LNCaP clone FGC (cell line): Measurements from ENCODE around the gene KLRF1.
"Not testable (repeated sequence)": the region's sequence is repeated elsewhere in the genome, so short reads cannot be mapped to it uniquely, and the experiment has no call there.

Source experiments
- DNase-seq: peaks from one replicate; pipeline ENCODE4 v3.0.0-alpha.2; 2011; ENCODE audit warnings: low read depth
- H3K4me3 ChIP-seq: 2 replicates; pipeline ENCODE4 v1.5.1; 2011; ENCODE audit warnings: mild to moderate bottlenecking, low read depth, low read length, control low read depth
- TF ChIP-seq, protein P1 (sequence below): IDR thresholded peaks from 2 replicates; pipeline ENCODE4 v1.5.1; 2012; ENCODE audit warnings: mild to moderate bottlenecking; ENCODE audit not compliant: control insufficient read depth, insufficient read depth; ENCODE audit errors: extremely low read depth

KLRF1 gene

GRCh38 chr12:9868951-9869306, 41.6 kb downstream of the KLRF1 start:
- peak overlapping the region; percentile 65 for H3K4me3 ChIP-seq
- TF ChIP-seq, protein P1, sequence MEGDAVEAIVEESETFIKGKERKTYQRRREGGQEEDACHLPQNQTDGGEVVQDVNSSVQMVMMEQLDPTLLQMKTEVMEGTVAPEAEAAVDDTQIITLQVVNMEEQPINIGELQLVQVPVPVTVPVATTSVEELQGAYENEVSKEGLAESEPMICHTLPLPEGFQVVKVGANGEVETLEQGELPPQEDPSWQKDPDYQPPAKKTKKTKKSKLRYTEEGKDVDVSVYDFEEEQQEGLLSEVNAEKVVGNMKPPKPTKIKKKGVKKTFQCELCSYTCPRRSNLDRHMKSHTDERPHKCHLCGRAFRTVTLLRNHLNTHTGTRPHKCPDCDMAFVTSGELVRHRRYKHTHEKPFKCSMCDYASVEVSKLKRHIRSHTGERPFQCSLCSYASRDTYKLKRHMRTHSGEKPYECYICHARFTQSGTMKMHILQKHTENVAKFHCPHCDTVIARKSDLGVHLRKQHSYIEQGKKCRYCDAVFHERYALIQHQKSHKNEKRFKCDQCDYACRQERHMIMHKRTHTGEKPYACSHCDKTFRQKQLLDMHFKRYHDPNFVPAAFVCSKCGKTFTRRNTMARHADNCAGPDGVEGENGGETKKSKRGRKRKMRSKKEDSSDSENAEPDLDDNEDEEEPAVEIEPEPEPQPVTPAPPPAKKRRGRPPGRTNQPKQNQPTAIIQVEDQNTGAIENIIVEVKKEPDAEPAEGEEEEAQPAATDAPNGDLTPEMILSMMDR = no peak
- DNase-seq = no peak

DNA sequence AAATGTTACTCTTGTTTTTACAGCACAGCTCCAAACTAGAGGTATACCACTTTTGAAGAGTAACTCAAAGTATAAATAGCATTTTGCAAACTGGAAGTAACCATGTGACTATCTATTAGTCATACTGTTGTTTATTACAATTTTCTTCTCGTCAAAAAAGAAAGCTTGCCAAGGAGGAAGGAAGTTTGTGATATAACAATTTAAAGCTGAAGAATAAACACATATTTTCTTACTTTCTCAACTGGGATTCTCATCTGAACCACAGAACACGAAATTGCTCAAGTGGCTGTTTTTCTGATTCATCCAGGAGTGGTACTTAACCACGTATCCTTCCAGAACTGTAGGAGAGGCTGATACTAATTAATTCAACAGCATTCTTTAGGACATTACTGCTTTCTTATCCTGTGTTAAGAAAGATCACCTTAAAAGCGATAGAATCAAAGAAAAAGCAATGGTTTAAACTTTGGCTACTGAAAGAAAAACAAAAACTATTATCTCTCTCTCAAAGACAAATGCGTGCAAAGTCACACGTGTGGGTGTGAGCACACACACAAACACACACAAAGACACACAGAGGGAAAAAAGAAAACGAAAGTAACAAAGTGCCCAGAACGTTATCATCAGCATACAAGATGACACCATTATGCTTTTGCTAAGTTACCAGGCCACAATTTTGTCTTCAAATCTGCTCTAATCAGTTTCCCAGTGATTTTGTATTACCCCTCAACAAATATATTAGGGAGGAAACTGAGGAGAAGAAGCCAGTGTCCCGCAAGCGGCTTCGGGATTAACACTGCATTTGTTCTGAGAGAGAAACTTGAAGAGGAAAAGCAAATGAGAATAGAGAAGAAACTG, 42.3 kb downstream of the KLRF1 start, which contains the start of gene CLEC2B:
Gene CLEC2B, minus strand, starts transcription at position 48 of the 855 bp plus-strand sequence.
- H3K4me3 ChIP-seq = peak within 1 kb of the TSS; percentile 65
- DNase-seq = peak; percentile 13
- TF ChIP-seq, protein P1 = no peak

GRCh38 chr12:9870286-9870866, 43.1 kb downstream of the KLRF1 start:
- DNase-seq = no peak
- H3K4me3 ChIP-seq = peak overlapping the region; percentile 65
- TF ChIP-seq, protein P1 = no peak

DNA sequence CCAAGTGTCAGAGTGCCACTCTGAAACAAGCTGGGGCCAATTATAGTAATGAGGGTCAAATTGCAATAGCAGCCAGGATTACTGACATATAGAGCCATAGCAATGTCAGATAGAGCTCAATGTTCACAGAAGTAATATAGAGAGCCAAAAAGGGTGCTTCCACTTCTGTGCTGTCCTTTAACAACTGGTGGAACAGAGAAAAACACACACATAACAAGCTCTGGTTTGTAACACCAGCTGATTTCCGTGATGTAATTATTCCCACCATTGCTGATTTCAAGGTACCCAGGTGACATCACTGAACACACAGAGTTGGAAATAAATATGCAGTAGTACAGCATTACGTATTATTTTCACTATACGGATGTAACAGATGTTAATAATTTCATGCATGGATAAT, 44.9 kb downstream of the KLRF1 start:
- H3K4me3 ChIP-seq = no peak overlapping the region
- DNase-seq = no peak
- TF ChIP-seq, protein P1 = no peak

DNA sequence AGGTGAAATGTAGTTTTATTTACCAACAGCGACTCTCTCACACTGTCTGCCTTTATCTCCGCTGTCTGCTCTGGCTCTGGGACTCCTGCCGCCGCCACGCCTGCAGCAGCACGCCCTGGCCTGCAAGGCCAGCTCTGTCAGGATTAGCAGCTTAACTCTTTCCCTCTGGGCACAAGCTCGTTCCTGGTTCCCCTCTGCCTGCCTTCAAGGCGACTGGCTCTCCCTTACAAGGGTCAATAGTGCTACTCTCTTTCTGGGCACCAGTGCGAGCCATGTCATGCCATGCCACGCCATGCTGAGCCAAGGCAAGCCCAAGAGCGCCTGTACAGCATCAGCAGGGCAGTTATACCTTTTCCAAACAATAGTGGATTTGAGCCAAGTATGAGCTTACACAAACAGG, 45.5 kb downstream of the KLRF1 start:
- TF ChIP-seq, protein P1 = no peak
- H3K4me3 ChIP-seq = no peak overlapping the region
- DNase-seq = no peak

DNA sequence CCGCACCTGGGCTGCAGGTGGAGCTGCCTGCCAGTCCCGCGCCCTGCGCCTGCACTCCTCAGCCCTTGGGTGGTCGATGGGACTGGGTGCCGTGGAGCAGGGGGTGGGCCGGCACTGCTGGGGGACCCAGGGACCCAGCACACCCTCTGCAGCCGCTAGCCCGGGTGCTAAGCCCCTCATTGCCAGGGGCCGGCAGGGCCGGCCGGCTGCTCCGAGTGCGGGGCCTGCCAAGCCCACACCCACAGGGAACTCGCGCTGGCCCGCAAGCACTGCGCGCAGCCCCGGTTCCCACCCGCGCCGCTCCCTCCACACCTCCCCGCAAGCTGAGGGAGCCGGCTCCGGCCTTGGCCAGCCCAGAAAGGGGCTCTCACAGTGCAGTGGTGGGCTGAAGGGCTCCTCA, 48.8 kb downstream of the KLRF1 start:
- not testable (repeated sequence) for H3K4me3 ChIP-seq, DNase-seq

DNA sequence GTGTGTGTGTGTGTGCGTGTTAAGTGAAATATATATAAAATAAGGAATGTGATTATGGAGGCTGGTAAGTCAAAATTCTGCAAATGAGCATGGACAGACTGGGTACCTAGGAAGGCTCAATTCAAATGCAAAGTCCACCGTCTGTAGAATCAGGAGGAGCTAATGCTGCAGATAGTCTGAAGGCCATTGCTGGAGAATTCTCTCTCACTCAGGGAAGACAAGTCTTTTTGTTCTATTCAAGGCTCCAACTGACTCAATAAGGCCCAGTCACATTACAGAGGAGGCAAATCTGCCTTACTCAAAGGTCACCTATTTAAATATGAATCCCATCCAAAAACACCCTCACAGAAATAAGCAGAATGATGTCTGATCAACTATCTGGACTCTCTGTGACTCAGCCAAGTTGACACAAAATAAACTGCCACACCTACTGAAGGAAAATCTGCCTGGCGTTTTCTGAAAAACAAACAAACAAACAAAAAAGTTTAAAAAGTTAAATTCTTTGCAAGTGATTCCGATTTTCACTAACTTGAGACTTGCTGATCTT, 53.3 kb downstream of the KLRF1 start:
- no peak overlapping the region for H3K4me3 ChIP-seq
- TF ChIP-seq, protein P1 = no peak
- no peak for DNase-seq
